ENCODE results near the gene TXNRD1.
"Not testable (repeated sequence)": the region's sequence is repeated elsewhere in the genome, so short reads cannot be mapped to it uniquely, and the experiment has no call there.

Gene TXNRD1

DNA sequence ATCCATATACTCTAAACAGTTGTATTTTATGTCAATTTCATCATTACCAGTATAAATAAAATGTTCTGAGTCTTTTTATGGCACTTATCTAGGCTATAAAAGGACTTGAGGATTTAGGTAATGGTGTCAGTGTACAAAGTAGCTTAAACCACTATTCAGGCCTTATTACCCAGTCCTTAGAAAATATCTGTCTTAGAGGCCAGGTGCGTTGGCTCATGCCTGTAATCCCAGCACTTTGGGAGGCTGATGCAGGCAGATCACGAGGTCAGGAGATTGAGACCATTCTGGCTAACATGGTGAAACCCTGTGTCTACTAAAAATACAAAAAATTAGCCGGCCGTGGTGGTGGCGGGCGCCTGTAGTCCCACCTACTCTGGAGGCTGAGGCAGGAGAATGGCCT, 112.7 kb downstream of the TXNRD1 start:
- not testable (repeated sequence) for DNase-seq (ENCODE audit: low read depth in 2 of 2)

DNA sequence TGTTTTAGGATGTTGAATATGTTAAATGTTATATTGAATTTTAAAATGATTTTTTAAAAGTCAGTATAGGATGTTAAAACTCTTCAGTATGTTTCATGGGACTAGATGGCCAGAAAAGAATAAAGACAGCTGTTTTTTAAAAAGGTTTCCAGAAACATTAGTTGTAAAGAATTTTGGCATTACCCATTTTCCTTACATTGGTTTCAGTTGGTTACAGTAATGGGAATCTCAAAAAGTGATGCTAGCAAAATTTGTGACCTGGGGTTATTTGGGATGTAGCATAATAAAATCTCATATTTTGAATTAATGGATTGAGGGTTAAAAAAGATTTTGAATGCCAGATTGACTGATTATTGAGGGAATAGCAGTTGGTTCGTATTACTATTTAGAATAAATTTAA, 113.2 kb downstream of the TXNRD1 start:
- no peak for DNase-seq (ENCODE audit: low read depth in 2 of 2)

DNA sequence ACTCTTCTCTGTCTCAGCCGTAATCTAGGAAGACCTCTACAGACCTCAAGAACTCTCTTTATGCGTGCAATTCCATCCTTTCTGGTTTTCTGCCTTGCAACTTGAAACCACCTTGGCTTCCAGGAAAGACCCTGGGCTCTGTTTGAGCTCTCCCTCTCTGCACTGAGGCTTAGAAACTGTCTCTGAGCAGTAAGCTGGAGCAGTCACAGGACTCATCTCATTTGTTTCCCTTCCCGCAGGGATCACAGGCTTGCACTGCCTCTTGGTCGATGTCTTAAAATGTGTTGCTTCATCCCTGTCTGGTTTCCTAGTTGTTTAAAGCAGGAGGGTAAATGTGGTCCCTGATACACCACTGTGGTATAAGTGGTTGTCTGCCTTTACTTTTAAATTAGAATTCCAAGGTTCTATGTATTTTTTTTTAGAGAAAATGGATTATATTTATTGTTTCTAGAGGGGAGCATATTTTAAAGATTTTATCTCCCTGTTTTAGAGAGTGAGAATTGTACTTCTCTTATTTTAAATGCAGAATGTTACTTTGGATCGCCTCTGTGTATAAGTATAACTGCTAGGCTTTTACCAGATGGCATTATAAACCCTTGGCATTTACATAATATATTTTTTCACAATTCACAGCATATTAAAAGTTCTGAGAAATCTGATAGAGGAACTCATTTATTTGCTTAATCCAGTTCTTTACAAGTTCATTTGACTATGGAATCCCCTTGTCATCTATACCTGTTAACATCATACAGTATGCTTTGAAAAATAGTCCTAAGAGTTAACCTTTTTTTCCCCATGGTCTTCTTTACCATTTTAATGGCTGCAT, 114.3 kb downstream of the TXNRD1 start:
- DNase-seq (ENCODE audit: low read depth in 2 of 2), result no peak

DNA sequence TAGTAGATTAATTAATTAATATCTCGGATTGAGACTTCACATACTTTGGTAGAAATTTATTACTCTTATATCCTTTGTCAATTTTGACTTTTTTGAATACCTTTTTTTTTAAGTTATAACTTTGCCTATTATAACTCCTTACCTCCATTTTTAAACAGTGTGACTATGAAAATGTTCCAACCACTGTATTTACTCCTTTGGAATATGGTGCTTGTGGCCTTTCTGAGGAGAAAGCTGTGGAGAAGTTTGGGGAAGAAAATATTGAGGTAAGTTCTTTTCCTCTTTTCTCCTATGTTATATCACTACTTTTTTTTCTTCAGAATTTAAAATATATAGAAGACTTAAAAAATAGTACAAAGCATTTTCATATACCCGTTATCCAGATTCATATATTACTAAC, 115.8 kb downstream of the TXNRD1 start:
- DNase-seq (ENCODE audit: low read depth in 2 of 2), result no peak

DNA sequence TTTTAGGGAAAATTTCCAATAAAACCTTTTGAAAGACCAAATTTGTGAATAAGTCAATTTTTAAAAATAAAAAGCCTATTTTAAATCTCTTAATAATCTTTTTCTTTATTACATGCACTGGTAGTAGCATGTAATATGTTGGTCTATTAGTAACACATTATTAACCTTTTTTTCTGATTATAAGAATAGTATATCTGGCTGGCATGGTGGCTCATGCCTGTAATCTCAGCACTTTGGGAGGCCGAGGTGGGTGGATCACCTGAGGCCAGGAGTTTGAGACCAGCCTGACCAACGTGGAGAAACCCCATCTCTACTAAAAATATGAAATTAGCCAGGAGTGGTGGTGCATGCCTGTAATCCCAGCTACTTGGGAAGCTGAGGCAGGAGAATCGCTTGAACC, 116.7 kb downstream of the TXNRD1 start:
- not testable (repeated sequence) for DNase-seq (ENCODE audit: low read depth in 2 of 2)

DNA sequence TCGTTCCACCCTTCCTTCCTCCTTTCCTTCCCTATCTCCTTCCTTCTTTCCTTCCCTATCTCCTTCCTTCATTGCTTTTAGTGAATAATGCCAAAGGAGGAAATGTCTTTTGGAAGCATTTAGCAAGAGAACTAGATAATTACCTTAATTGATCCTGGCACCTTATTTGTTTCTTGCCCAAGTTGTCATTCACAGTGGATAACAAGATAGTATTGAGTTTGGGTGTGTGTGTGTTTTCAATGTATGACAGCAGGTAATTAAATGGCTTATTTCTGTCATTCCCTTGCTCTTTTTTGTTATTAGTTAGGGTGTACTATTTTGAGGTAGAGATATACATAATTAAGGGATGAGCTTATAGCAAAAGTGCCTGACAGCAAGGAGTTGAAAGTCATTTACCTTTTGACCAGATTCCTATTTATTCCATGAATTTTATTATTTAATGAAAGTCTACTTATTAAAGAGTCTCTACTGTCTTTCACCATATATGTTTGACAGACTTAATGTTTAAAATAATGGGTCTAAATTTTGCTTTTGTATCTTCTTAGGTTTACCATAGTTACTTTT, 118.2 kb downstream of the TXNRD1 start:
- no peak for DNase-seq (ENCODE audit: low read depth in 2 of 2)

DNA sequence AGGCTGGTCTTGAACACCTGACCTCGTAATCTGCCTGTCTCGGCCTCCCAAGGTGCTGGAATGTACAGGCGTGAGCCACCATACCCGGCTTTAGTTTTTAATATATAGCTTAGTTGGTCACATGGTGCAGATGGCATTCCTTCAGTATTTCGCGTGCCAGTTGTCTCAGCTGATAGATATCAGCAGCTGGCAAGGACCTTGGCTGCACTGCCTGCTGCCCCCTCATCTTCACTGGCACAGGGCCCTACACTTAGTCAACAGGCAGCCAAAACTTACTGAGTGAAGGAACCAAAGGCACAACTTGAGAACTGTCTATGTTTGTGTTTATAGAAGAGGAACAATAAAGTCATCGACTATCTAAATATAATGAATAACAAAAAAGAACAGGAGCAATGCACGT, 119.0 kb downstream of the TXNRD1 start:
- no peak for DNase-seq (ENCODE audit: low read depth in 2 of 2)

DNA sequence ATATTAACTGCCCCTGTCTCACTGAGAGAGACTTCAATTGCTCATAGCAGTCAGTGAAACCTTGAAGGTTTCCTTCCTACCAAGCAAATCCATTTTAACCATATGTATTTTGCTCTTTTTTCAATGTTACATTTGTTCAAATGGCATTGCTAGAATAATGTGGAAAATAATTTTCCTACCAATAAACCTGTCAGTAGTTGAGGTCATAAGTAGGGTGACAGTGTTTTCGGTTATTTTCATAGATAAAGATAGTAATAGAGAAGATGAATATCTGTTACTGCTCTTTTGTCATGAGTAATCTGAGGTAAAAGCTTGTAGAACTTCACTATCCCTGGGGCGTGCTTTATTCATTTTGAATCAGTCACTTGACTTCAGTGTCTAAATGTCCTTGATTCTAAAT, 120.5 kb downstream of the TXNRD1 start:
- DNase-seq (ENCODE audit: low read depth in 2 of 2), result no peak

DNA sequence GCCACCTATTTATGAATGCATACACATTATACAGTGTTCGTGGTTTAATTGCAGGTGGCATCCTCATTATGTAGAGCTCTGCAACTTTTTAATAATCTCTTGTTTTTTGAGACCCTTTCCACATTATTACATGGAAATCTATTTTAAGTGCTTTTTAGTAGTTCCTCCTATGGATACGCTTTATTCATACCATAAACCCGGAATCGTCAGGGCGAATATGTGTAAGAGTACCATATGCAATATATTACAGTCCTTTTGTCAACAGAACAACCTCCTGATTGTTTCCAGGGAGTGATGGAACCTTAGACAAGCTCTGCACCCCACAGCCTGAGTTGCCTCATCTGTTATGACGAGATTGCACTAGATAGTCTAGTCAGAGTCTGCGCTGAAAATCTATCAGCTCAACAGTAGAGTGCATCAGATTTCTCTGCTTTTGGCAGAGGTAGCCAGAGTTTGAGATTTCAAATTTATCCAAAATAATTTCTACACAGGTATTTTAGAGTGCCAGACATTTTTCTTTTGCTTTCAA, 121.5 kb downstream of the TXNRD1 start:
- DNase-seq (ENCODE audit: low read depth in 2 of 2), result no peak

DNA sequence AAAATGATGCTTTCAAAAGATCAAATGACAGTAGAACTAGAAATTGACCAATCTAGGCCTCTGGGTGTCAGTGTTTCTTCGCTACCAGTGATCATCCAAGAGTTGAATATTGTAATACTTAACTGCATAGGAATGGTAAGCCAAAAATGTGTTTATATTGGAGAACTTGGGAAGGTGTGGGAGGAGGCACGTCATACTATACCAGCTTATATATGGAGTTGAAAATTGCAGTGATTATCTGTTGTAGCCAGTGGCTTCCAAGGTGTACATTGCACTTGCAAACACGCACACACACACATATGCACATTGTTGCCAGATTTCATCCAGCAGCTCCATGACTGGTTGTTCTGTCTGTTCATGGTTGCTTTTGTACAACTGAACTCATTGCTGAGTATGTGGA, 124.1 kb downstream of the TXNRD1 start:
- no peak for DNase-seq (ENCODE audit: low read depth in 2 of 2)

DNA sequence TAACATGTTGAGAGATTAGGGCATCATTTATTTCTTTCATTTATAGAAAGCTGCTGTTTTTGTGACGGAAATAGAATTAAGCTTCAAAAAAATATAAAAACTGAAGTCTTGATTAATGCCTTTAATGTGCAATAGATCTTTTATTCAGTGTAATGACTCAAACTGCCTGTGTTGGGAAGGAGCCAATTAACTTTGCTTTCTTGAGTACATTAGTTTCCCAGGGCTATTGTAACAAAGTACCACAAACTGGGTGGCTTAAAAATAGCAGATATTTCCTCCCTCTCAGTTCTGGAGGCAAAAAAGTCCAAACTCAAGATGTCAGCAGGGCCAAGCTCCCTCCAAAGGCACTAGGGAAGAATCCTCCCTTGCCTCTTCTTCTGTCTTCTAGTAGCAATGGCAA, 124.6 kb downstream of the TXNRD1 start:
- no peak for DNase-seq (ENCODE audit: low read depth in 2 of 2)

DNA sequence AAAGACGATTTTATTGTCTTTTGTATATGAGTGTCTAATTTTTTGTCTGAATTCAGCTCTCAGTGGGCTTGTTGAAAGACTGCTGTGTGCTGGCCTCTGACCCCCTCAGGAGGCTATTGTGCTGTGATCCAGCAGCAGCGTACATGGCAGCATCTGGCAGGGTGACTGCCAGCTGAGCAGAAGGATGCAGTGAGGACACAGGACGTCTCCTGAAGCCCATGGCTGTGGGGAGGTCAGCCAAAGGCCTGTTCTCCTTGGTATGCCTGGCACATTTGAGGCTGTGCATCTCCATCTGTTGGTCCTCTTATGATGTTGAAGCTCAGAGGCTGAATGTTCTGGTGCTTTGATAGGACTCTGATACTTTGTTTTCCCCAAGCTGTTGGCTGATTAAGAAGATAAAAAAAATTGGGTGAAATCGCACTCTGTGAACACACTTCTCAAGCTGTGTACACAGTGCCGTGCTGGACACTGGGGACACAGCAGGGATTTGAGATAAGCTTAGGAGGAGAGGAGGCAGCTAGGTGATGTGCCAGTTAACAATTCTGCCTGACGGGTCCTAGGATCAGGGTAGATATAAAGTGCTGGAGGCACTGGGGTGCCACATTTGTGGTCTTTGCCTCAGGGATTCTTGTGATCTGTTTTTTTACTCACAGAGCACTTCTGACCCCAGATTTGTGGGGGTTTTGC, 125.5 kb downstream of the TXNRD1 start:
- no peak for DNase-seq (ENCODE audit: low read depth in 2 of 2)

DNA sequence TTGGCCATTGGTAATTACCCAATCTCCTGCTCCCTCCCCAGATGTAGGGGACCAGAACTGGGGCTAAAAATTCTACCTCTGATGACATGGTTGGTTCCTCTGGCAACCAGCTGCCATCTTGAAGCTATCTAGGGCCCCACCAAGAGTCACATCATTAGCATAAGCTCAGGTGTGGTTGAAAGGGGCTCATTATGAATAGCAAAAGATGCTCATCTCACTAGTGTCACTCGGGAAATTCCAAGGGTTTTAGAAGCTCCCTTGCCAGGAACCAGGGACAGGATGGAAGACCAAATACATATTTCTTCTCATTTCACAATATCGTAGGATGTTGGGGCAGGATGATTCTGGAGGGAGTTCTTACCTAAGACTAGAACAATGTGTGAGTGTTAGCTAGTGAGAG, 126.6 kb downstream of the TXNRD1 start:
- DNase-seq (ENCODE audit: low read depth in 2 of 2), result no peak

DNA sequence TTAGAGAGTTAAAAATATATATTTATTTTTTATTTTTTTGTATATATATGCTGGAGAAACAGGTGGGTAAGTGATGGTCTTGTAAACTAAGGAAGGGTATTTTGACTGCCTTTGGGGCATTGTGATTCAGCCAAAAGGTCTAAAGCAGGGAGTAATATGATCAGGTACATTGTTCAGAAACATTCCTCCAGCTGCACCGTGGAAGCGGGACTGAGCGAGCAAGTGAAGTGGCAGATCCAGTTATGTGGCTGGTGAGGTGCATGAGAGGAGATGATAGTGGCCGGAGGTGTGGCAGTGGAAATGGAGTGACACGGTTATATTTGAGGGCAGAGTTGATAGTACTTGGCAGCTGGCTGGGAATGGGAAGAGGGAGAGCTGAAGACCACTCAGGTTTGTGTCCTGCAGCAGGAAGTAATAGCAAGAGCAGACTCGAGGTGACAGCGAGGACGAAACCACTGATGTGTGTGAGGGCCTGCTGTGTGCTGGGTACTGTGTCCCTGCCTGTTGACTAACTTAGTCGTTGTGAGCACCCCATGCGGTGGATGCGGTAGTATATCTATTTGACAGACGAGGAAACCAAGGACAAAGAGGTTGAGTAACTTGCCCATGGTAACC, 127.2 kb downstream of the TXNRD1 start:
- no peak for DNase-seq (ENCODE audit: low read depth in 2 of 2)

DNA sequence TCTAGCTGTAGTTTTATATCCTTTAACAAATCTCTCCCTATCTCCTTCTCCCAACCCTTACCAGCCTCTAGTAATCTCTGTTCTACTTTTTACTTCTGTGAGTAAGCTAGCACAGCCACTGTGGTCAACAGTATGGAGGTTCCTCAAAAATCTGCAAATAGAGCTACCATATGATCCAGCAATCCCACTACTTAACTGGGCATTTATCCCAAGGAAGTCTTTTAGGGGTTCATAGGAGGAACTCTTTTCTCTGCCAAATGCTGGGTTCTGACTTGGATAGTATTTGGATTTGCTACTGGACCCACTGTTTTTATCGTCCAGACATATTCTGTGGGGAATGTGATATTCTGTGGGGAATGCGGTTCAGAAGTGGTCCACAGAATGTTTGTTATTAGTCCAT, 129.1 kb downstream of the TXNRD1 start:
- no peak for DNase-seq (ENCODE audit: low read depth in 2 of 2)

DNA sequence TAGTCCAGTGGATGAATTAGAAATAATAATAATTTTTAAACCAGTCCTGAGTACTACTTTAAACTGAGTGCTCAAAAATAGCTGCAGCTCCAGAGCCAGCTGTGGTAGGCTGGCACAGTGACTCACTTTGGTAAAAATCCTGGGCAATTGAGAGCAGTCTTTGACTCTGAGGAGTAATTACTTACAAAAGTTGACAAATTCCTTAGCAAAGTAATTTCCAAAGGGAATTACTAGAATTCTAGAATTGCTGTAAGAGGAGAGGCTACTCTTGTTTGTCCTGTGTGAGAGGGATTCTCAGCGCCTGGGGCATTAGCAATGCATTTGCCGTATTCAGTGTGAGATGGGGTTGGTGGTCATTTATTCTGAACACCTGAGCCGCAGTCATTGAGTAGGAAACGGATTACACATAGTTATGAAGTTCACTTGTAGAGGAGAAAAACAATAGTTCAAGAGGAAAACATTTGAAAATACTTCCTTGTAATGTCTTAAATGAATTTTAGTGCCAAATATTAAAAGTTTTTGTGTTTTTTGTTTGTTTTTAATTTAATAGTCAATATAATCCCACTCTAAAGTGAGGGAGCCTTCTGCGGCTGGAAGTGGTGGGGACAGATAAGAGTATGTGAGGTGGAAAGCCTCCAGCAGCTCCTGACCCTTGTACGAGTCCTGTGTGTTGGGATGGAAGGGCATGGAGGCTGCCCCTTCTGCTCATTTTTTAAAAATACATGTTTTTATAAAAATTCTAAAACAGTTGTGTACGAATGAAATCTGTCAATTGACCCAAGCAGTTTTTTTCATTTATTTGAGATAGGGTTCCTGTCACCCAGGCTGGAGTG, 129.9 kb downstream of the TXNRD1 start:
- no peak for DNase-seq (ENCODE audit: low read depth in 2 of 2)

DNA sequence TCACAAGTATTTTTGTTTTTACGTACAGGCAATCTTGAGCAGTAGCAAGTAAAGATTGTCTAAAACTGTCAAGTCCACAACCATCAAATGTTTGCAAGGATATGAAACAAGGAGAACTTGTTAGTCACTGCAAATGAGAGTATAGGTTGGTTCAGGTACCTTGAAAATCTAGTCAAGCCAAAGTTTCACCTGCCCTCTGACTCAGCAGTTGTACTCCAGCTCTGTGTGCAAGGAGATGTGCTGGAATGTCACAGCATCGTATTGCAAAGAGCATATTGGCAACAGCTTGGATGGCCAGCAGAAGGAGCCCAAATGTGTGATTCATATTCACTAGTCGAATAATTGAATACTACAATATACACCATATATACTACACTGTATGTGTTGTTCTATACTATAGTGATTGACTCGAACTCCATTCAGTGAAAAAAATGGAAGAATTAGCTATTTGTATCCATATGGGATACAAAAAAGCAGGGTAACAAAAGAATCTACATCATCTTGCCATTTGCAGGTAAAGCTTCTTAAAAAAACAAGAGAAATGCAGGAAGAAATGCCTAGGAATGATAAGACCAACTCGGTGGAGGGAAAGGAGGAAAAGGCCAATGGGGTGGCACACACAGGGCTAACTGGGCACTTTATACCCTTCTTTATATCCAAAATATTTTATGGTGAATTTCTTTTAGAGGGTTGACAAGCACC, 131.9 kb downstream of the TXNRD1 start:
- DNase-seq (ENCODE audit: low read depth in 2 of 2), result no peak

DNA sequence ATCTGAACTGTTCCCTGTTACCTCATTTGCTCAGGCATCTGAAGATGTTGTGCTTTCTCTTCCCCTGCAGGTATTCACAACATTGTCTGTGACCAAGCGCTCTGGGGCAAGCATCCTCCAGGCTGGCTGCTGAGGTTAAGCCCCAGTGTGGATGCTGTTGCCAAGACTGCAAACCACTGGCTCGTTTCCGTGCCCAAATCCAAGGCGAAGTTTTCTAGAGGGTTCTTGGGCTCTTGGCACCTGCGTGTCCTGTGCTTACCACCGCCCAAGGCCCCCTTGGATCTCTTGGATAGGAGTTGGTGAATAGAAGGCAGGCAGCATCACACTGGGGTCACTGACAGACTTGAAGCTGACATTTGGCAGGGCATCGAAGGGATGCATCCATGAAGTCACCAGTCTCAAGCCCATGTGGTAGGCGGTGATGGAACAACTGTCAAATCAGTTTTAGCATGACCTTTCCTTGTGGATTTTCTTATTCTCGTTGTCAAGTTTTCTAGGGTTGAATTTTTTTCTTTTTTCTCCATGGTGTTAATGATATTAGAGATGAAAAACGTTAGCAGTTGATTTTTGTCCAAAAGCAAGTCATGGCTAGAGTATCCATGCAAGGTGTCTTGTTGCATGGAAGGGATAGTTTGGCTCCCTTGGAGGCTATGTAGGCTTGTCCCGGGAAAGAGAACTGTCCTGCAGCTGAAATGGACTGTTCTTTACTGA, 132.9 kb downstream of the TXNRD1 start:
- DNase-seq (ENCODE audit: low read depth in 2 of 2), result no peak

DNA sequence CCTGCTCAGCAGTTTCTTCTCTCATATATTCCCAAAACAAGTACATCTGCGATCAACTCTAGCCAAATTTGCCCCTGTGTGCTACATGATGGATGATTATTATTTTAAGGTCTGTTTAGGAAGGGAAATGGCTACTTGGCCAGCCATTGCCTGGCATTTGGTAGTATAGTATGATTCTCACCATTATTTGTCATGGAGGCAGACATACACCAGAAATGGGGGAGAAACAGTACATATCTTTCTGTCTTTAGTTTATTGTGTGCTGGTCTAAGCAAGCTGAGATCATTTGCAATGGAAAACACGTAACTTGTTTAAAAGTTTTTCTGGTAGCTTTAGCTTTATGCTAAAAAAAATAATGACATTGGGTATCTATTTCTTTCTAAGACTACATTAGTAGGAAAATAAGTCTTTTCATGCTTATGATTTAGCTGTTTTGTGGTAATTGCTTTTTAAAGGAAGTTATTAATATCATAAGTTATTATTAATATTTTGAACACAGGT, 133.5 kb downstream of the TXNRD1 start:
- DNase-seq (ENCODE audit: low read depth in 2 of 2), result no peak
